ENCODE data around the gene MFSD12. TPM values are rescaled to one million over a fixed set of nuclear protein-coding genes. Genes with fewer than 3 reads are reported as not detected.

Gene MFSD12
- total and polyA plus RNA-seq, 4 donors = 25.5 to 78.4 (median 62.2) TPM

- DNase-seq (no peak), ATAC-seq (ENCODE audit: insufficient read depth, low FRiP score) (no peak)
- TF ChIP-seq CTCF (IDR thresholded peaks at IDR 0.05; ENCODE audit: control extremely low read depth, extremely low read depth) = no peak
- Histone ChIP-seq H3K4me3 (no peak overlapping the region), H3K9me3 (ENCODE audit: control insufficient read depth in 4 of 4, insufficient read depth in 3 of 4, low read length in 3 of 4) (no peaks in the 10 kb centered on the region), H3K27ac (ENCODE audit: low read depth in 1 of 2, low read length in 1 of 2) (no peak overlapping the region), H3K4me1 (ENCODE audit: control insufficient read depth in 5 of 5, insufficient read depth in 5 of 5, low read length in 5 of 5) (peaks cover 0 to 11% (median 0%) of the 10 kb centered on the region in 5 donors), H3K9ac (ENCODE audit: insufficient read depth in 1 of 2, low read length in 2 of 2) (no peak overlapping the region), H3K36me3 (ENCODE audit: control insufficient read depth in 4 of 4, insufficient read depth in 4 of 4, low read length in 4 of 4) (peaks cover 0 to 57% (median 13%) of the 10 kb centered on the region in 4 donors), H3K27me3 (ENCODE audit: control insufficient read depth in 3 of 3, insufficient read depth in 3 of 3, low read length in 2 of 3) (no peaks in the 10 kb centered on the region)
- 65 to 78% methylated on average over 13 of the region's 13 CpGs for WGBS, 2 donors
Observed at GRCh38 chr19:3537101-3537437, 20.3 kb downstream of the MFSD12 start.

GRCh38 chr19:3536429-3537100 lies 20.8 kb downstream of the MFSD12 start:
- Histone ChIP-seq H3K9ac (ENCODE audit: insufficient read depth in 1 of 2, low read length in 2 of 2) (no peak overlapping the region), H3K36me3 (ENCODE audit: control insufficient read depth in 4 of 4, insufficient read depth in 4 of 4, low read length in 4 of 4) (peaks cover 0 to 62% (median 15%) of the 10 kb centered on the region in 4 donors), H3K27me3 (ENCODE audit: control insufficient read depth in 3 of 3, insufficient read depth in 3 of 3, low read length in 2 of 3) (no peaks in the 10 kb centered on the region), H3K4me1 (ENCODE audit: control insufficient read depth in 5 of 5, insufficient read depth in 5 of 5, low read length in 5 of 5) (peaks cover 0 to 11% (median 0%) of the 10 kb centered on the region in 5 donors), H3K9me3 (ENCODE audit: control insufficient read depth in 4 of 4, insufficient read depth in 3 of 4, low read length in 3 of 4) (no peaks in the 10 kb centered on the region), H3K4me3 (no peak overlapping the region), H3K27ac (ENCODE audit: low read depth in 1 of 2, low read length in 1 of 2) (no peak overlapping the region)
- TF ChIP-seq CTCF (IDR thresholded peaks at IDR 0.05; ENCODE audit: control extremely low read depth, extremely low read depth) = no peak
- DNase-seq = no peak
- ATAC-seq (ENCODE audit: insufficient read depth, low FRiP score) = no peak
- WGBS, 2 donors = 89 to 90% methylated on average over 27 of the region's 27 CpGs

- no peaks in the 10 kb centered on the region for H3K9me3 ChIP-seq (ENCODE audit: control insufficient read depth in 4 of 4, insufficient read depth in 3 of 4, low read length in 3 of 4)
- WGBS, 2 donors = 90 to 91% methylated on average over 10 of the region's 10 CpGs
- H3K4me1 ChIP-seq (ENCODE audit: control insufficient read depth in 5 of 5, insufficient read depth in 5 of 5, low read length in 5 of 5) = peaks cover 0 to 11% (median 0%) of the 10 kb centered on the region in 5 donors
- no peak overlapping the region for H3K4me3 ChIP-seq
- no peak for DNase-seq
- no peaks in the 10 kb centered on the region for H3K27me3 ChIP-seq (ENCODE audit: control insufficient read depth in 3 of 3, insufficient read depth in 3 of 3, low read length in 2 of 3)
- no peak for TF ChIP-seq CTCF (IDR thresholded peaks at IDR 0.05; ENCODE audit: control extremely low read depth, extremely low read depth)
- peaks cover 0 to 68% (median 19%) of the 10 kb centered on the region in 4 donors for H3K36me3 ChIP-seq (ENCODE audit: control insufficient read depth in 4 of 4, insufficient read depth in 4 of 4, low read length in 4 of 4)
- H3K9ac ChIP-seq (ENCODE audit: insufficient read depth in 1 of 2, low read length in 2 of 2) = no peak overlapping the region
- no peak overlapping the region for H3K27ac ChIP-seq (ENCODE audit: low read depth in 1 of 2, low read length in 1 of 2)
- no peak for ATAC-seq (ENCODE audit: insufficient read depth, low FRiP score)
Observed at GRCh38 chr19:3535981-3536380, 21.4 kb downstream of the MFSD12 start.

- DNase-seq (no peak), ATAC-seq (ENCODE audit: insufficient read depth, low FRiP score) (no peak)
- Histone ChIP-seq H3K9ac (ENCODE audit: insufficient read depth in 1 of 2, low read length in 2 of 2) (no peak overlapping the region), H3K27ac (ENCODE audit: low read depth in 1 of 2, low read length in 1 of 2) (no peak overlapping the region), H3K27me3 (ENCODE audit: control insufficient read depth in 3 of 3, insufficient read depth in 3 of 3, low read length in 2 of 3) (no peaks in the 10 kb centered on the region), H3K4me1 (ENCODE audit: control insufficient read depth in 5 of 5, insufficient read depth in 5 of 5, low read length in 5 of 5) (peaks cover 0 to 11% (median 0%) of the 10 kb centered on the region in 5 donors), H3K4me3 (no peak overlapping the region), H3K36me3 (ENCODE audit: control insufficient read depth in 4 of 4, insufficient read depth in 4 of 4, low read length in 4 of 4) (peaks cover 2 to 72% (median 21%) of the 10 kb centered on the region in 4 donors), H3K9me3 (ENCODE audit: control insufficient read depth in 4 of 4, insufficient read depth in 3 of 4, low read length in 3 of 4) (no peaks in the 10 kb centered on the region)
- WGBS, 2 donors = 94 to 97% methylated on average over 14 of the region's 14 CpGs
- TF ChIP-seq CTCF (IDR thresholded peaks at IDR 0.05; ENCODE audit: control extremely low read depth, extremely low read depth) = no peak
Observed at GRCh38 chr19:3535563-3535965, 21.8 kb downstream of the MFSD12 start.

Measured in lung (tissue), 12 donors.